Prostate gland (tissue), 2 donors: ENCODE measurements around the gene KASH5.

Experiments used
- CTCF ChIP-seq, 4 experiments: fragments of 200-600 bp in 2 of 4; fragments of 450-650 bp in 2 of 4; sonication (generic) in 2 of 4; IDR thresholded peaks; 1 replicate in 3 of 4; 2 replicates in 1 of 4; pipeline ENCODE4 v1.5.1; 2016 to 2019; ENCODE audit warnings: antibody characterized with exemption in 4 of 4, mild to moderate bottlenecking in 2 of 4, moderate library complexity in 2 of 4
- POLR2A ChIP-seq: fragments of 450-650 bp; IDR thresholded peaks from one replicate; pipeline ENCODE4 v1.6.1; 2016; ENCODE audit warnings: antibody characterized with exemption, mild to moderate bottlenecking

GRCh38 chr19:49408816-49409440 is 20.9 kb downstream of the KASH5 start:
- no peak for TF ChIP-seq CTCF (IDR thresholded peaks at IDR 0.05)
- no peak for TF ChIP-seq POLR2A
